HepG2 (cell line): ENCODE data around the gene RAB5B. TPM values are rescaled to one million over a fixed set of nuclear protein-coding genes. Genes with fewer than 3 reads are reported as not detected.
A peak's percentile ranks its signal among the peaks of the same experiment; 100 is the strongest.

ENCODE experiments used
- CC2D1A ChIP-seq: sonication (generic); formaldehyde crosslinking; IDR thresholded peaks from 2 replicates; pipeline ENCODE4 v1.8.1; 2023; ENCODE audit warnings: mild to moderate bottlenecking, missing genetic modification reagents
- FLYWCH1 ChIP-seq: sonication (generic); formaldehyde crosslinking; IDR thresholded peaks from 2 replicates; pipeline ENCODE4 v1.8.1; 2023; ENCODE audit warnings: mild to moderate bottlenecking, missing genetic modification reagents
- GPN1 ChIP-seq: sonication (generic); formaldehyde crosslinking; IDR thresholded peaks from 2 replicates; pipeline ENCODE4 v1.5.1; 2020; ENCODE audit warnings: missing genetic modification reagents, borderline replicate concordance
- HNRNPH1 ChIP-seq: fragments of 200-400 bp; formaldehyde crosslinking; optimal IDR thresholded peaks from 2 replicates; pipeline ENCODE3; 2017; ENCODE audit warnings: mild to moderate bottlenecking, low read depth, low read length
- HOXA3 ChIP-seq: sonication (generic); formaldehyde crosslinking; IDR thresholded peaks from 2 replicates; pipeline ENCODE4 v1.5.0; 2020; ENCODE audit warnings: missing genetic modification reagents
- KLF6 ChIP-seq: IDR thresholded peaks from 2 replicates; pipeline ENCODE4 v1.8.0; 2016; ENCODE audit warnings: missing biosample characterization, missing genetic modification reagents
- MBD4 ChIP-seq: IDR thresholded peaks from 2 replicates; pipeline ENCODE4 v1.6.1; 2012; ENCODE audit warnings: low read length, inconsistent platforms, borderline replicate concordance
- NFKBIZ ChIP-seq: IDR thresholded peaks from 2 replicates; pipeline ENCODE4 v1.6.1; 2018; ENCODE audit warnings: missing genetic modification reagents, missing compliant biosample characterization
- ZBTB20 ChIP-seq: sonication (generic); formaldehyde crosslinking; IDR thresholded peaks from 2 replicates; pipeline ENCODE4 v1.8.1; 2023; ENCODE audit warnings: missing genetic modification reagents, low read depth, mild to moderate bottlenecking, borderline replicate concordance
- ZNF350 ChIP-seq: sonication (generic); formaldehyde crosslinking; IDR thresholded peaks from 2 replicates; pipeline ENCODE4 v1.4.0; 2020; ENCODE audit warnings: mild to moderate bottlenecking, low read depth, missing genetic modification reagents, borderline replicate concordance
- ZNF484 ChIP-seq: sonication (generic); formaldehyde crosslinking; IDR thresholded peaks from 2 replicates; pipeline ENCODE4 v1.5.1; 2020; ENCODE audit warnings: mild to moderate bottlenecking, low read depth, missing genetic modification reagents, borderline replicate concordance
- ZSCAN22 ChIP-seq: sonication (generic); formaldehyde crosslinking; IDR thresholded peaks from 2 replicates; pipeline ENCODE4 v1.4.0; 2020; ENCODE audit warnings: mild to moderate bottlenecking, missing genetic modification reagents
- polyA plus RNA-seq, 8 experiments: library from polyadenylated mRNA; depleted of rRNA in 3 of 8; stranded (reverse) in 7 of 8; unstranded in 1 of 8; fragments of >200 nt; fragmentation: Illumina TruSeq in 4 of 8; extraction: Trizol in 4 of 8; gene quantifications; 2 replicates each; pipeline versions ENCODE4 v1.2.1 to v1.2.3, GENCODE V29; 2011 to 2016; ENCODE audit warnings: low read depth in 4 of 8, missing spikeins in 1 of 8, mixed read lengths in 1 of 8; ENCODE audit not compliant: insufficient read depth in 1 of 8
- total RNA-seq, 5 experiments: library from RNA; depleted of rRNA; stranded (reverse); fragments of >200 nt; fragmentation: Illumina TruSeq; extraction: Trizol; gene quantifications; 2 replicates each; pipeline ENCODE4 v1.2.3, GENCODE V29; 2016; ENCODE audit warnings: low read depth in 1 of 5
- TF ChIP-seq, protein P1 (sequence below): sonication (generic); formaldehyde crosslinking; IDR thresholded peaks from 2 replicates; pipeline ENCODE4 v1.4.0; 2020; ENCODE audit warnings: missing genetic modification reagents
- TF ChIP-seq, protein P2 (sequence below): sonication (generic); formaldehyde crosslinking; IDR thresholded peaks from 2 replicates; pipeline ENCODE4 v1.4.0; 2020; ENCODE audit warnings: missing genetic modification reagents
- TF ChIP-seq, protein P3 (sequence below): sonication (generic); formaldehyde crosslinking; IDR thresholded peaks from 2 replicates; pipeline ENCODE4 v1.8.0; 2022; ENCODE audit warnings: missing genetic modification reagents, mild to moderate bottlenecking, borderline replicate concordance
- TF ChIP-seq, protein P4 (sequence below): sonication (generic); formaldehyde crosslinking; IDR thresholded peaks from 2 replicates; pipeline ENCODE4 v1.4.0; 2020; ENCODE audit warnings: mild to moderate bottlenecking, missing genetic modification reagents
- TF ChIP-seq, protein P5 (sequence below): sonication (generic); formaldehyde crosslinking; IDR thresholded peaks from 2 replicates; pipeline ENCODE4 v1.5.0; 2020; ENCODE audit warnings: mild to moderate bottlenecking, missing genetic modification reagents

Gene RAB5B
- total and polyA plus RNA-seq, 2 of the 13 experiments (the other 11 are each of a cell fraction or from before 2014, with no cell fraction given): 26.0 to 68.3 TPM

DNA sequence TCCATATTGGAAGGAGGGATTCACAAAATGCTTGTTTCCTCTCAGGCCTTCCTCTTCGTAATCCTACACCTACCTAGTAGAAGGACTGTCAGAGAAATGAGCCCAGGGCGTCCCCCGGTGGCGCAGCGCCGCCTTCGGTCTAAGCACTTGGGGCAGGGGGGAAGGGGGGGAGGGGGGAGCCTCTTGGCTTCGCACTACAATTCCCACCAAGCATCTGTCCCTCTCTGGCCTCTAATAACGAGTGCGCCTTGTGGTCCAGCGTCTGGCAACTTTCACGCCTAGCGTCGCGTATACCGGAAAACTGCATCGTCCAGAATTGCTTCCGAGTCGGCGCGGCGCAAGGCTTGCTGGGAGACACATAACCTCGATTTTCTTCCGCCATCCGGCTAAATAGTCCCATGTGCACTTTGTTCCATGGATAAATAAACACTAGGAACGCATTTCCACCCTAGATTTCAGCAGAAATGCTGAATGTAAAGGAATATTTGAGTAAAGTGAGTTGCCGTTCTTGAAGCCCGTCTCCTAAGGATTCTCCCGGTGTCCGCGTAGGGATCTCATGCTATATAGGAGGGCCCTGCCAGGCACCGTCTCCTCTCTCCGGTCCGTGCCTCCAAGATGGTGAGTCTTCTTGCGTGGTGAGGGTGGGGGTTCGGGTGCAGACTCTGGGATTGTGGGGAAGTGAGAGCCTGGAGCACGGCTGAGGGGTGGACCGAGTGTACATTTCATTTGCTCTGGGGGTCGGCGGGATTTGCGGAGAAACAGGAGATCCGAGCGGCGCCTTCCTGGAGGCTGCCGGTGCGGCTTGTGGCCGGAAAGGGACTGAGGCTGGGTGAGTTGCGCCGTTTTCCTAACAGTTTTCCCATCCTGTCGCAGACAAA is 67.9 kb downstream of the RAB5B start, which contains the start of gene RPS26 (continued):
- TF ChIP-seq ZNF484 (CRISPR knock-in tag) (no peak), ZNF350 (CRISPR knock-in tag) (peak; percentile 86), ZBTB20 (peak; percentile 43; the same call in 1 of the 2 replicates), MBD4 (no peak), KLF6 (peak; percentile 89), HNRNPH1 (no peak), ZSCAN22 (CRISPR knock-in tag) (no peak), GPN1 (CRISPR knock-in tag) (no peak; the same call in 1 of the 2 replicates), NFKBIZ (peak; percentile 60; the same call in 1 of the 2 replicates), HOXA3 (peak; percentile 93), CC2D1A (CRISPR knock-in tag) (no peak), FLYWCH1 (CRISPR knock-in tag) (no peak)
- TF ChIP-seq, protein P1, sequence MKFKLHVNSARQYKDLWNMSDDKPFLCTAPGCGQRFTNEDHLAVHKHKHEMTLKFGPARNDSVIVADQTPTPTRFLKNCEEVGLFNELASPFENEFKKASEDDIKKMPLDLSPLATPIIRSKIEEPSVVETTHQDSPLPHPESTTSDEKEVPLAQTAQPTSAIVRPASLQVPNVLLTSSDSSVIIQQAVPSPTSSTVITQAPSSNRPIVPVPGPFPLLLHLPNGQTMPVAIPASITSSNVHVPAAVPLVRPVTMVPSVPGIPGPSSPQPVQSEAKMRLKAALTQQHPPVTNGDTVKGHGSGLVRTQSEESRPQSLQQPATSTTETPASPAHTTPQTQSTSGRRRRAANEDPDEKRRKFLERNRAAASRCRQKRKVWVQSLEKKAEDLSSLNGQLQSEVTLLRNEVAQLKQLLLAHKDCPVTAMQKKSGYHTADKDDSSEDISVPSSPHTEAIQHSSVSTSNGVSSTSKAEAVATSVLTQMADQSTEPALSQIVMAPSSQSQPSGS: peak; percentile 76; the same call in 1 of the 2 replicates
- TF ChIP-seq, protein P2, sequence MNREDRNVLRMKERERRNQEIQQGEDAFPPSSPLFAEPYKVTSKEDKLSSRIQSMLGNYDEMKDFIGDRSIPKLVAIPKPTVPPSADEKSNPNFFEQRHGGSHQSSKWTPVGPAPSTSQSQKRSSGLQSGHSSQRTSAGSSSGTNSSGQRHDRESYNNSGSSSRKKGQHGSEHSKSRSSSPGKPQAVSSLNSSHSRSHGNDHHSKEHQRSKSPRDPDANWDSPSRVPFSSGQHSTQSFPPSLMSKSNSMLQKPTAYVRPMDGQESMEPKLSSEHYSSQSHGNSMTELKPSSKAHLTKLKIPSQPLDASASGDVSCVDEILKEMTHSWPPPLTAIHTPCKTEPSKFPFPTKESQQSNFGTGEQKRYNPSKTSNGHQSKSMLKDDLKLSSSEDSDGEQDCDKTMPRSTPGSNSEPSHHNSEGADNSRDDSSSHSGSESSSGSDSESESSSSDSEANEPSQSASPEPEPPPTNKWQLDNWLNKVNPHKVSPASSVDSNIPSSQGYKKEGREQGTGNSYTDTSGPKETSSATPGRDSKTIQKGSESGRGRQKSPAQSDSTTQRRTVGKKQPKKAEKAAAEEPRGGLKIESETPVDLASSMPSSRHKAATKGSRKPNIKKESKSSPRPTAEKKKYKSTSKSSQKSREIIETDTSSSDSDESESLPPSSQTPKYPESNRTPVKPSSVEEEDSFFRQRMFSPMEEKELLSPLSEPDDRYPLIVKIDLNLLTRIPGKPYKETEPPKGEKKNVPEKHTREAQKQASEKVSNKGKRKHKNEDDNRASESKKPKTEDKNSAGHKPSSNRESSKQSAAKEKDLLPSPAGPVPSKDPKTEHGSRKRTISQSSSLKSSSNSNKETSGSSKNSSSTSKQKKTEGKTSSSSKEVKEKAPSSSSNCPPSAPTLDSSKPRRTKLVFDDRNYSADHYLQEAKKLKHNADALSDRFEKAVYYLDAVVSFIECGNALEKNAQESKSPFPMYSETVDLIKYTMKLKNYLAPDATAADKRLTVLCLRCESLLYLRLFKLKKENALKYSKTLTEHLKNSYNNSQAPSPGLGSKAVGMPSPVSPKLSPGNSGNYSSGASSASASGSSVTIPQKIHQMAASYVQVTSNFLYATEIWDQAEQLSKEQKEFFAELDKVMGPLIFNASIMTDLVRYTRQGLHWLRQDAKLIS (CRISPR knock-in tag): peak; percentile 39; the same call in 1 of the 2 replicates
- TF ChIP-seq, protein P3, sequence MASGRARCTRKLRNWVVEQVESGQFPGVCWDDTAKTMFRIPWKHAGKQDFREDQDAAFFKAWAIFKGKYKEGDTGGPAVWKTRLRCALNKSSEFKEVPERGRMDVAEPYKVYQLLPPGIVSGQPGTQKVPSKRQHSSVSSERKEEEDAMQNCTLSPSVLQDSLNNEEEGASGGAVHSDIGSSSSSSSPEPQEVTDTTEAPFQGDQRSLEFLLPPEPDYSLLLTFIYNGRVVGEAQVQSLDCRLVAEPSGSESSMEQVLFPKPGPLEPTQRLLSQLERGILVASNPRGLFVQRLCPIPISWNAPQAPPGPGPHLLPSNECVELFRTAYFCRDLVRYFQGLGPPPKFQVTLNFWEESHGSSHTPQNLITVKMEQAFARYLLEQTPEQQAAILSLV (CRISPR knock-in tag): peak; percentile 86; the same call in 1 of the 2 replicates
- TF ChIP-seq, protein P4, sequence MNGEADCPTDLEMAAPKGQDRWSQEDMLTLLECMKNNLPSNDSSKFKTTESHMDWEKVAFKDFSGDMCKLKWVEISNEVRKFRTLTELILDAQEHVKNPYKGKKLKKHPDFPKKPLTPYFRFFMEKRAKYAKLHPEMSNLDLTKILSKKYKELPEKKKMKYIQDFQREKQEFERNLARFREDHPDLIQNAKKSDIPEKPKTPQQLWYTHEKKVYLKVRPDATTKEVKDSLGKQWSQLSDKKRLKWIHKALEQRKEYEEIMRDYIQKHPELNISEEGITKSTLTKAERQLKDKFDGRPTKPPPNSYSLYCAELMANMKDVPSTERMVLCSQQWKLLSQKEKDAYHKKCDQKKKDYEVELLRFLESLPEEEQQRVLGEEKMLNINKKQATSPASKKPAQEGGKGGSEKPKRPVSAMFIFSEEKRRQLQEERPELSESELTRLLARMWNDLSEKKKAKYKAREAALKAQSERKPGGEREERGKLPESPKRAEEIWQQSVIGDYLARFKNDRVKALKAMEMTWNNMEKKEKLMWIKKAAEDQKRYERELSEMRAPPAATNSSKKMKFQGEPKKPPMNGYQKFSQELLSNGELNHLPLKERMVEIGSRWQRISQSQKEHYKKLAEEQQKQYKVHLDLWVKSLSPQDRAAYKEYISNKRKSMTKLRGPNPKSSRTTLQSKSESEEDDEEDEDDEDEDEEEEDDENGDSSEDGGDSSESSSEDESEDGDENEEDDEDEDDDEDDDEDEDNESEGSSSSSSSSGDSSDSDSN (CRISPR knock-in tag): peak; percentile 81; the same call in 1 of the 2 replicates
- TF ChIP-seq, protein P5, sequence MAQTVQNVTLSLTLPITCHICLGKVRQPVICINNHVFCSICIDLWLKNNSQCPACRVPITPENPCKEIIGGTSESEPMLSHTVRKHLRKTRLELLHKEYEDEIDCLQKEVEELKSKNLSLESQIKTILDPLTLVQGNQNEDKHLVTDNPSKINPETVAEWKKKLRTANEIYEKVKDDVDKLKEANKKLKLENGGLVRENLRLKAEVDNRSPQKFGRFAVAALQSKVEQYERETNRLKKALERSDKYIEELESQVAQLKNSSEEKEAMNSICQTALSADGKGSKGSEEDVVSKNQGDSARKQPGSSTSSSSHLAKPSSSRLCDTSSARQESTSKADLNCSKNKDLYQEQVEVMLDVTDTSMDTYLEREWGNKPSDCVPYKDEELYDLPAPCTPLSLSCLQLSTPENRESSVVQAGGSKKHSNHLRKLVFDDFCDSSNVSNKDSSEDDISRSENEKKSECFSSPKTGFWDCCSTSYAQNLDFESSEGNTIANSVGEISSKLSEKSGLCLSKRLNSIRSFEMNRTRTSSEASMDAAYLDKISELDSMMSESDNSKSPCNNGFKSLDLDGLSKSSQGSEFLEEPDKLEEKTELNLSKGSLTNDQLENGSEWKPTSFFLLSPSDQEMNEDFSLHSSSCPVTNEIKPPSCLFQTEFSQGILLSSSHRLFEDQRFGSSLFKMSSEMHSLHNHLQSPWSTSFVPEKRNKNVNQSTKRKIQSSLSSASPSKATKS (CRISPR knock-in tag): 0 out of 2 replicates have a peak, but pooled peaks have one; percentile 47
